PFSK-1 (cell line): Measurements from ENCODE around the gene NDRG4.

Source experiments
- FOXP2 ChIP-seq: optimal IDR thresholded peaks from 2 replicates; pipeline ENCODE3; 2011; ENCODE audit warnings: borderline replicate concordance, control low read depth, inconsistent platforms; ENCODE audit not compliant: insufficient read depth; ENCODE audit errors: extremely low read length, extremely low read depth
- POLR2AphosphoS5 ChIP-seq: IDR thresholded peaks from 2 replicates; pipeline ENCODE4 v1.6.1; 2012; ENCODE audit warnings: low read depth, mild to moderate bottlenecking, control low read depth, low read length, moderate library complexity
- SIN3A ChIP-seq: IDR thresholded peaks from 2 replicates; pipeline ENCODE4 v1.6.1; 2012; ENCODE audit warnings: mild to moderate bottlenecking, low read length, moderate library complexity, borderline replicate concordance; ENCODE audit not compliant: insufficient read depth
- TAF1 ChIP-seq: IDR thresholded peaks from 2 replicates; pipeline ENCODE4 v1.6.1; 2012; ENCODE audit warnings: low read length, control low read depth, borderline replicate concordance; ENCODE audit not compliant: insufficient read depth
- TF ChIP-seq, protein P1 (sequence below), 2 experiments: IDR thresholded peaks; 2 replicates each; pipeline versions ENCODE4 v1.6.1 to v1.8.0; 2011 to 2012; ENCODE audit warnings: low read depth in 2 of 2, low read length in 2 of 2, control low read depth in 1 of 2, inconsistent platforms in 1 of 2, mild to moderate bottlenecking in 1 of 2, moderate library complexity in 1 of 2; ENCODE audit not compliant: insufficient read depth in 1 of 2

The NDRG4 gene

DNA sequence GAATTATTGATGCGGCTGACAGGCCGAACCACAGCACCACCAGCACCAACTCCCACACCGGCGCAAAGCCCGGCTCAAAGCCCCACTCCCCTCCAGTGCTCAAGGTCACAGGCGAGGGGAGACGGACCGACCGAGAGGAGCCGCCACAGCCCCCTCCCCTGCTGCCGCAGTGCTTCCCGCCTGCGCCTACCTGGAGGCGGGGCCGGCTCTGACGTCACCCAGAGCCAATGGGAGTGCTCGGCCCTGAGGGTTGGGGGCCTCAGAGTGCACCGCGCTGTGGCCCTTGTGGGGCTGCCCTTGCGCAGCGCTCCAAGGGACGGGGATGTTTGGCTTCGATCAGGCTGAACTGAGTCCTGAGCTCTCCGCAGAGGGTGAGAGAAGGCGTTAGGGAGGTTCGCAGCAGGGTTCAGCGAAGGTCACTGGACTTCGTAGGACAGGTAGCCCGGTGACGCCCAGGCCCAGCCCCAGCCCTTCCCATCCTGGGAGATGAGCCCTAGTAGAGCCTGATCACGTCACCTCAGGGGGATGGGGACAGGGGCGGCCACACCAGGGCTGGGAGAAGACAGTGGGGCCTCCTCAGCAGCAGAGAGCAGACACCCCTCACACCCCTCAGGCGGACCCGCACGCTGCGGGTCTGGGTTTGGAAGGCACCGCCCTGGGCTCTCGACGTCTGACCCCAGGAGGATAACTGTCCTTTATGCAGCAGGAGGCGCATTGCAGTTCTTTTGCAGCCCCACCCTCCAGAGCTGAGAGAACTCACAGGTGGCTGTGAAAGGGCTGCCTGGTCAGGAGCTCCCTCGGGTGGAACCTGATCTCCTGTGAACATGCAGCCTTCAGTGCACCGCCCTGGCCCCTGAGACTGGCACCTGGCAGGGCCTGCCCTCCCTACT, 1.5 kb downstream of the NDRG4 start:
- TF ChIP-seq POLR2AphosphoS5 (no peak), TAF1 (no peak), FOXP2 (no peak), SIN3A (no peak)
- TF ChIP-seq, protein P1, sequence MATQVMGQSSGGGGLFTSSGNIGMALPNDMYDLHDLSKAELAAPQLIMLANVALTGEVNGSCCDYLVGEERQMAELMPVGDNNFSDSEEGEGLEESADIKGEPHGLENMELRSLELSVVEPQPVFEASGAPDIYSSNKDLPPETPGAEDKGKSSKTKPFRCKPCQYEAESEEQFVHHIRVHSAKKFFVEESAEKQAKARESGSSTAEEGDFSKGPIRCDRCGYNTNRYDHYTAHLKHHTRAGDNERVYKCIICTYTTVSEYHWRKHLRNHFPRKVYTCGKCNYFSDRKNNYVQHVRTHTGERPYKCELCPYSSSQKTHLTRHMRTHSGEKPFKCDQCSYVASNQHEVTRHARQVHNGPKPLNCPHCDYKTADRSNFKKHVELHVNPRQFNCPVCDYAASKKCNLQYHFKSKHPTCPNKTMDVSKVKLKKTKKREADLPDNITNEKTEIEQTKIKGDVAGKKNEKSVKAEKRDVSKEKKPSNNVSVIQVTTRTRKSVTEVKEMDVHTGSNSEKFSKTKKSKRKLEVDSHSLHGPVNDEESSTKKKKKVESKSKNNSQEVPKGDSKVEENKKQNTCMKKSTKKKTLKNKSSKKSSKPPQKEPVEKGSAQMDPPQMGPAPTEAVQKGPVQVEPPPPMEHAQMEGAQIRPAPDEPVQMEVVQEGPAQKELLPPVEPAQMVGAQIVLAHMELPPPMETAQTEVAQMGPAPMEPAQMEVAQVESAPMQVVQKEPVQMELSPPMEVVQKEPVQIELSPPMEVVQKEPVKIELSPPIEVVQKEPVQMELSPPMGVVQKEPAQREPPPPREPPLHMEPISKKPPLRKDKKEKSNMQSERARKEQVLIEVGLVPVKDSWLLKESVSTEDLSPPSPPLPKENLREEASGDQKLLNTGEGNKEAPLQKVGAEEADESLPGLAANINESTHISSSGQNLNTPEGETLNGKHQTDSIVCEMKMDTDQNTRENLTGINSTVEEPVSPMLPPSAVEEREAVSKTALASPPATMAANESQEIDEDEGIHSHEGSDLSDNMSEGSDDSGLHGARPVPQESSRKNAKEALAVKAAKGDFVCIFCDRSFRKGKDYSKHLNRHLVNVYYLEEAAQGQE (IDR thresholded peaks at IDR 0.05; ENCODE audit: insufficient read depth in 1 of 2, low read depth in 2 of 2, low read length in 2 of 2): no peak

DNA sequence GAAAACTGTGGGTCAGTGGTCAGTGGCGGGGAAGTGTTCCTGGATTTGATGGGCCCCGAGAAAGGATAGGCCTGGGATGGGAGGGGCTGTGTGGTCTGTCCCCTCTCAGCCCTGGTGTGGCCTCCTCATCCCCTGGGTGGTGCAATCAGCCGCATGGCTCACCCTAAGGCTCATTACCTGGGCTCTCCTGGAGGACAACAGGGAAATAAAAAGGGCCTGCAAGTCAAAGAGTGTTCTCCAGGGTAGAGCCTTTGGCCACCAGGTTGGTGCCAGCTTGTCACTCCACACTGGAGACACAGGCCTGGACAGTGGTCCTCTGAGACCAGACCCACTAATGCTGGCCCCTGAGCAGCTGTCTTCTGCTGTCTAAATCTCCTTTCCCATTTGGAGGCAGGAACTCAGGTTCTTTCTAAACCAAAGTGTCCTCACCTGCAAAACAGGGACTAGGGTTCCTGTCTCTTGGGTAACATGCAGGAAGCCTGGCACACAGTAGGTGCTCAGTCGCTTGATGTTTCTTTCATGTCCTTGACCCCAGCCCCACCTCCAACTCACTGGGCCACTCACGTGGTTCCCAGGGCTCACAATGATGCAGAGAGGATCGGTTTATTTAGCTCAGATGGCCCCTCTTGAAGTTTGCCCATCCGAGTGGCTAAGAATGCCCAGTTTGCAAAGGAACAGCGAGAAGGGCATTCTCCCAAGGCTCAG, 2.4 kb downstream of the NDRG4 start:
- TF ChIP-seq FOXP2 (no peak), TAF1 (no peak), POLR2AphosphoS5 (no peak), SIN3A (no peak)
- TF ChIP-seq, protein P1 (IDR thresholded peaks at IDR 0.05; ENCODE audit: insufficient read depth in 1 of 2, low read depth in 2 of 2, low read length in 2 of 2): no peak

DNA sequence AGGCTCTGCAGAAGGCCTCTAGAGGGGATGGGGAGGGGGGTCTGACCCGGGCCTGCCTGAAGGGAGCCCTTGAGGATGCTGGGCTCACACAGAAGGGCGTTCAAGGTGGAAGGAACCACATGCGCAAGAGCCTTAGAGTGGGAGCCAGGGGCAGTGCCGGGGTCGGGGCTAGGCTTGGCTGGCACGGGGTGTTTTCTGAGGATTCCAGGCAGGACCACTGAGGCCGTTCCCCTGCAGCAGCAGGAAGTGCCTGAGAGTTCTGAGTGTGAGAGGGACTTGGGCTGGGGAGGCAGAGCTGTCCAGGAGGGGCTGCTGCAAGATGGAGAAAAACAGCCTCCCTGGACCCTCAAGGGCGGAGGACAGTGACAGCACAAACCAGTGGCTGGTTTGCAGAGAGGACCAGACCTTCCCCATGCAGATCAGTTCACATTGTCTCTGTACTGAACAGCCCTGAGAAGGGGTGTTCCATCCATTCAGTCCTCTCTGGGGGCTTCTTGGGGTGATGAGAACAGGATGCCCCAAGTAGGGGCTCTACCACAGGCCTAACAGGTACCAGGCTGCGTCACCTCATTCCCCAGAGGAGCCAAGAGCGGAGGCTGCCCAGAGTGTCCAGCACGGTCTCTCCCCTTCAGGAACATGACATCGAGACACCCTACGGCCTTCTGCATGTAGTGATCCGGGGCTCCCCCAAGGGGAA, 3.4 kb downstream of the NDRG4 start:
- TF ChIP-seq, protein P1 (IDR thresholded peaks at IDR 0.05; ENCODE audit: insufficient read depth in 1 of 2, low read depth in 2 of 2, low read length in 2 of 2): no peak
- TF ChIP-seq POLR2AphosphoS5: no peak
- TF ChIP-seq FOXP2: no peak
- TF ChIP-seq SIN3A: no peak
- no peak for TF ChIP-seq TAF1

DNA sequence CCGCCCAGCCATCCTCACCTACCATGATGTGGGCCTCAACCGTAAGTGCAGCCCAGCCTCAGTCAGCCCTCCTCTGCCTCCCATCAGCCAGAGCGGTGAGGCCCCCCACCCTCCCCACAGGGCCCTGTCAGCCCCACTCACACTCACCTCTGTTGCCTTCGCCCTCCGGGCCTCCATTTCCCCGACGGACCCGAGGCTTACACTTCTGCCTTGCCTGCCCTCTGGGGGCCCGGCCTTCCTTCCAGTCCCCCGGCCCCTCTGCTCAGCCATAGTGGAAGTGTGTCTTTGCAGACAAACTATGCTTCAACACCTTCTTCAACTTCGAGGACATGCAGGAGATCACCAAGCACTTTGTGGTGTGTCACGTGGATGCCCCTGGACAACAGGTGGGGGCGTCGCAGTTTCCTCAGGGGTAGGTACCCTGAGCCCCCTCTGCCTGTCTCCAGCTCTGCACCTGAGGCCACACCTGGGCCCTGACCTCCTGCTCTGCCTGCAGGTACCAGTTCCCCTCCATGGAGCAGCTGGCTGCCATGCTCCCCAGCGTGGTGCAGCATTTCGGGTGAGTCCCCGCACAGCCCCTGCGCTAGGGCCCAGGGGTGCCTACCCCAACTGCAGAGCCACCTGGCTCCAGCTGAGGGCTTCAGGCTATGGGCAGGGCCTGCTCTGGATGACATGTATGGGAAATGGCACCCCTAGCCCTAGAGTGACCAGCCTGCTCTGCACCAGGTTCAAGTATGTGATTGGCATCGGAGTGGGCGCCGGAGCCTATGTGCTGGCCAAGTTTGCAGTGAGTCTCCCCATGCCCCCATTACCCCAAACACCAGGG, 4.1 kb downstream of the NDRG4 start:
- TF ChIP-seq SIN3A (no peak), TAF1 (no peak), POLR2AphosphoS5 (no peak), FOXP2 (no peak)
- TF ChIP-seq, protein P1 (IDR thresholded peaks at IDR 0.05; ENCODE audit: insufficient read depth in 1 of 2, low read depth in 2 of 2, low read length in 2 of 2): no peak
